Natural killer cell treated with Interleukin-12 subunit alpha and Interleukin-12 subunit beta and Interleukin-15 and Interleukin-18, amount 100 ng/mL, for 72 hours (primary cell): Measurements from ENCODE around the gene ACTL6B. TPM values are rescaled to one million over a fixed set of nuclear protein-coding genes. Genes with fewer than 3 reads are reported as not detected.
A peak's percentile ranks its signal among the peaks of the same experiment; 100 is the strongest.

Experiments used
- ATAC-seq, 2 donors: fragments of 150-1000 bp; cut with Tn5 transposase in 1 of 2; sonication (Bioruptor Pico), chemical (Tn5 transposase) in 1 of 2; 2 replicates each; pipeline ENCODE4 v1.10.0; 2021
- DNase-seq: peaks from one replicate; pipeline ENCODE4 v3.0.0; 2022; ENCODE audit warnings: low spot score
- H3K27ac Mint-ChIP-seq, 2 donors: 1 replicate in 1 of 2; 2 replicates in 1 of 2; pipeline ENCODE4 v1.8.0; 2022; ENCODE audit warnings: mixed read lengths in 2 of 2, mild to moderate bottlenecking in 1 of 2, moderate library complexity in 1 of 2
- H3K27me3 Mint-ChIP-seq, 2 donors: 1 replicate in 1 of 2; 2 replicates in 1 of 2; pipeline ENCODE4 v1.8.0; 2022; ENCODE audit warnings: mixed read lengths in 2 of 2
- H3K36me3 Mint-ChIP-seq: one replicate; pipeline ENCODE4 v1.8.0; 2022; ENCODE audit warnings: mixed read lengths
- H3K4me1 Mint-ChIP-seq, 2 donors: 1 replicate in 1 of 2; 2 replicates in 1 of 2; pipeline ENCODE4 v1.8.0; 2022; ENCODE audit warnings: low read depth in 2 of 2, mixed read lengths in 2 of 2, mild to moderate bottlenecking in 1 of 2
- H3K4me3 Mint-ChIP-seq: one replicate; pipeline ENCODE4 v1.8.0; 2022; ENCODE audit warnings: mixed read lengths
- H3K9me3 Mint-ChIP-seq: 2 replicates; pipeline ENCODE4 v1.8.0; 2022; ENCODE audit warnings: mixed read lengths
- total RNA-seq, 2 donors: library from RNA; stranded (reverse); gene quantifications; one replicate each; pipeline ENCODE4 v1.2.3, GENCODE V29; 2022

ACTL6B gene
- total RNA-seq, 2 donors from 2014 or later, result not detected

GRCh38 chr7:100614308-100614861, 41.9 kb downstream of the ACTL6B start:
- H3K27me3 Mint-ChIP-seq, result no peaks in the 10 kb centered on the region
- peak overlapping the region in 1 of 2 donors; percentile 34 for H3K27ac Mint-ChIP-seq
- no peaks in the 10 kb centered on the region for H3K36me3 Mint-ChIP-seq
- no peaks in the 10 kb centered on the region for H3K9me3 Mint-ChIP-seq
- peaks cover 8 to 13% of the 10 kb centered on the region in 2 donors for H3K4me1 Mint-ChIP-seq
- ATAC-seq, result no peak
- H3K4me3 Mint-ChIP-seq, result no peak overlapping the region
- no peak for DNase-seq

- peak overlapping the region in 1 of 2 donors; percentile 34 for H3K27ac Mint-ChIP-seq
- H3K4me3 Mint-ChIP-seq, result peak overlapping the region; percentile 25
Observed at GRCh38 chr7:100613412-100614175, 42.7 kb downstream of the ACTL6B start.

GRCh38 chr7:100612730-100613390, 43.4 kb downstream of the ACTL6B start:
- Mint-ChIP-seq H3K4me1 (peaks cover 8 to 13% of the 10 kb centered on the region in 2 donors), H3K27me3 (no peaks in the 10 kb centered on the region), H3K4me3 (peak overlapping the region; percentile 92), H3K9me3 (no peaks in the 10 kb centered on the region), H3K36me3 (no peaks in the 10 kb centered on the region), H3K27ac (peak overlapping the region in 1 of 2 donors; percentile 98)
- no peak for DNase-seq
- ATAC-seq, result peak in 1 of 2 donors; percentile 3

More at GRCh38 chr7:100613412-100614175, 42.7 kb downstream of the ACTL6B start:
- no peak for ATAC-seq
- Mint-ChIP-seq H3K9me3 (no peaks in the 10 kb centered on the region), H3K27me3 (no peaks in the 10 kb centered on the region), H3K4me1 (peaks cover 8 to 13% of the 10 kb centered on the region in 2 donors), H3K36me3 (no peaks in the 10 kb centered on the region)
- no peak for DNase-seq

GRCh38 chr7:100611983-100612729, 44.1 kb downstream of the ACTL6B start, which contains the start of gene MOSPD3:
MOSPD3 (plus strand) TSS chr7:100612540; CDS start chr7:100612792, 252 bp downstream.
- peaks cover 8 to 15% of the 10 kb centered on the region in 2 donors for H3K4me1 Mint-ChIP-seq
- peak within 1 kb of the TSS; percentile 92 for H3K4me3 Mint-ChIP-seq
- H3K9me3 Mint-ChIP-seq, result no peaks in the 10 kb centered on the region
- DNase-seq (peak; percentile 99), ATAC-seq (peak; percentile 97)
- H3K27me3 Mint-ChIP-seq, result no peaks in the 10 kb centered on the region
- no peaks in the 10 kb centered on the region for H3K36me3 Mint-ChIP-seq
- H3K27ac Mint-ChIP-seq, result peak within 1 kb of the TSS; percentile 84 to 98

- Mint-ChIP-seq H3K9me3 (no peaks in the 10 kb centered on the region), H3K27ac (no peak overlapping the region), H3K36me3 (no peaks in the 10 kb centered on the region), H3K27me3 (no peaks in the 10 kb centered on the region), H3K4me3 (peak overlapping the region; percentile 2), H3K4me1 (peaks cover 8 to 23% of the 10 kb centered on the region in 2 donors)
- DNase-seq, result no peak
- no peak for ATAC-seq
Observed at GRCh38 chr7:100609958-100610357, 46.3 kb downstream of the ACTL6B start.

- no peak overlapping the region for H3K27ac Mint-ChIP-seq
- no peaks in the 10 kb centered on the region for H3K36me3 Mint-ChIP-seq
- no peak overlapping the region for H3K4me3 Mint-ChIP-seq
- ATAC-seq (no peak), DNase-seq (no peak)
- H3K9me3 Mint-ChIP-seq, result no peaks in the 10 kb centered on the region
- peaks cover 7 to 24% of the 10 kb centered on the region in 2 donors for H3K4me1 Mint-ChIP-seq
- H3K27me3 Mint-ChIP-seq, result no peaks in the 10 kb centered on the region
Observed at GRCh38 chr7:100607111-100607510, 49.1 kb downstream of the ACTL6B start.

GRCh38 chr7:100606313-100606712, 49.9 kb downstream of the ACTL6B start:
- Mint-ChIP-seq H3K4me3 (no peak overlapping the region), H3K36me3 (no peaks in the 10 kb centered on the region), H3K4me1 (peaks cover 7 to 21% of the 10 kb centered on the region in 2 donors), H3K27me3 (no peaks in the 10 kb centered on the region), H3K27ac (no peak overlapping the region), H3K9me3 (no peaks in the 10 kb centered on the region)
- ATAC-seq, result no peak
- no peak for DNase-seq

- no peaks in the 10 kb centered on the region for H3K9me3 Mint-ChIP-seq
- H3K4me3 Mint-ChIP-seq, result peak overlapping the region; percentile 86
- ATAC-seq (no peak), DNase-seq (peak; percentile 66)
- H3K27ac Mint-ChIP-seq, result peak overlapping the region in 1 of 2 donors; percentile 33
- H3K36me3 Mint-ChIP-seq, result no peaks in the 10 kb centered on the region
- H3K4me1 Mint-ChIP-seq, result peaks cover 7 to 21% of the 10 kb centered on the region in 2 donors
- no peaks in the 10 kb centered on the region for H3K27me3 Mint-ChIP-seq
Observed at GRCh38 chr7:100604976-100605911, 51.0 kb downstream of the ACTL6B start.

- DNase-seq, result peak; percentile 89
Observed at GRCh38 chr7:100604028-100604975, 51.9 kb downstream of the ACTL6B start.

GRCh38 chr7:100603726-100604027, 52.6 kb downstream of the ACTL6B start:
- Mint-ChIP-seq H3K4me1 (peaks cover 7 to 21% of the 10 kb centered on the region in 2 donors), H3K36me3 (no peaks in the 10 kb centered on the region), H3K9me3 (no peaks in the 10 kb centered on the region), H3K27me3 (no peaks in the 10 kb centered on the region), H3K4me3 (peak overlapping the region; percentile 86), H3K27ac (peak overlapping the region; percentile 63 to 77)
- ATAC-seq, result no peak
- DNase-seq, result no peak

More at GRCh38 chr7:100604028-100604975, 51.9 kb downstream of the ACTL6B start:
- Mint-ChIP-seq H3K36me3 (no peaks in the 10 kb centered on the region), H3K4me3 (peak overlapping the region; percentile 86), H3K27ac (peak overlapping the region; percentile 63 to 77), H3K4me1 (peaks cover 7 to 21% of the 10 kb centered on the region in 2 donors), H3K9me3 (no peaks in the 10 kb centered on the region), H3K27me3 (no peaks in the 10 kb centered on the region)
- ATAC-seq, result peak; percentile 84 to 87

- H3K4me1 Mint-ChIP-seq, result peaks cover 10 to 25% of the 10 kb centered on the region in 2 donors
- no peaks in the 10 kb centered on the region for H3K9me3 Mint-ChIP-seq
- no peak for ATAC-seq
- no peak for DNase-seq
- no peaks in the 10 kb centered on the region for H3K36me3 Mint-ChIP-seq
- H3K27me3 Mint-ChIP-seq, result no peaks in the 10 kb centered on the region
- H3K4me3 Mint-ChIP-seq, result peak overlapping the region; percentile 86
- peak overlapping the region; percentile 63 to 77 for H3K27ac Mint-ChIP-seq
Observed at GRCh38 chr7:100602889-100603725, 53.1 kb downstream of the ACTL6B start.
